H1 (cell line): ENCODE measurements around the gene TRABD2A. TPM values are rescaled to one million over a fixed set of nuclear protein-coding genes. Genes with fewer than 3 reads are reported as not detected.

Experiments used
- CTCF ChIA-PET: fragments of 300-600 bp; sonication (Branson Sonifier 250); formaldehyde crosslinking; loops from one replicate; lab custom pipeline; 2021; ENCODE audit not compliant: partially characterized antibody; lab: Charles Lee
- POLR2A ChIA-PET: fragments of 300-600 bp; sonication (Branson Sonifier 250); formaldehyde crosslinking; loops from one replicate; lab custom pipeline; 2021; ENCODE audit warnings: inconsistent platforms; ENCODE audit not compliant: partially characterized antibody; lab: Charles Lee
- DNase-seq, 2 experiments: peaks; one replicate each; pipeline versions ENCODE4 v3.0.0 to v3.0.0-alpha.2; 2010 to 2022; ENCODE audit warnings: low spot score in 2 of 2, low read depth in 1 of 2, mixed read lengths in 1 of 2
- FAIRE-seq: peaks from 2 replicates; lab custom pipeline; 2011; peaks lifted over from hg19 to GRCh38; lab: Jason Lieb, UNC
- H2AFZ ChIP-seq: 2 replicates; pipeline ENCODE4 v1.8.1; 2012; ENCODE audit warnings: low read length, inconsistent platforms
- H2AK5ac ChIP-seq: 2 replicates; pipeline ENCODE4 v1.6.1; 2013; ENCODE audit warnings: low read depth, low read length
- H2BK120ac ChIP-seq: replicated peaks from 2 replicates; pipeline ENCODE3; 2013; ENCODE audit warnings: low read depth, low read length, inconsistent platforms
- H2BK12ac ChIP-seq: 2 replicates; pipeline ENCODE4 v1.6.1; 2013; ENCODE audit warnings: low read depth, low read length
- H2BK15ac ChIP-seq: 2 replicates; pipeline ENCODE4 v1.6.1; 2013; ENCODE audit warnings: low read length
- H2BK20ac ChIP-seq: 2 replicates; pipeline ENCODE4 v1.6.1; 2013; ENCODE audit warnings: low read length
- H2BK5ac ChIP-seq: 2 replicates; pipeline ENCODE4 v1.6.1; 2013; ENCODE audit warnings: low read depth, low read length
- H3K14ac ChIP-seq: 2 replicates; pipeline ENCODE4 v1.6.1; 2013; ENCODE audit warnings: inconsistent platforms; ENCODE audit not compliant: insufficient read length
- H3K18ac ChIP-seq: 2 replicates; pipeline ENCODE4 v1.6.1; 2013; ENCODE audit warnings: low read length; ENCODE audit errors: extremely low read depth
- H3K23ac ChIP-seq: 2 replicates; pipeline ENCODE4 v1.6.1; 2013; ENCODE audit warnings: inconsistent platforms; ENCODE audit not compliant: insufficient read length
- H3K23me2 ChIP-seq: 2 replicates; pipeline ENCODE4 v1.6.1; 2013; ENCODE audit warnings: low read depth, low read length
- H3K27ac ChIP-seq: 2 replicates; pipeline ENCODE4 v1.6.1; 2011; ENCODE audit warnings: low read depth, low read length, inconsistent platforms
- H3K27me3 ChIP-seq, 4 experiments: replicated peaks in 1 of 4; 1 replicate in 1 of 4; 2 replicates in 3 of 4; pipeline versions ENCODE4 v1.6.1 to v1.8.1; 2011 to 2013; ENCODE audit warnings: low read length in 3 of 4, mild to moderate bottlenecking in 3 of 4, inconsistent platforms in 2 of 4, mixed read lengths in 2 of 4, moderate library complexity in 1 of 4; ENCODE audit not compliant: control insufficient read depth in 3 of 4, insufficient read depth in 3 of 4; ENCODE audit errors: extremely low read depth in 1 of 4
- H3K36me3 ChIP-seq, 4 experiments: 2 replicates each; pipeline versions ENCODE4 v1.6.1 to v1.8.1; 2011 to 2013; ENCODE audit warnings: mild to moderate bottlenecking in 4 of 4, low read length in 3 of 4, moderate library complexity in 2 of 4, control low read depth in 1 of 4, inconsistent platforms in 1 of 4; ENCODE audit not compliant: insufficient read depth in 4 of 4, control insufficient read depth in 2 of 4
- H3K4ac ChIP-seq: replicated peaks from 2 replicates; pipeline ENCODE3; 2013; ENCODE audit warnings: low read length, low read depth, mixed read lengths, inconsistent platforms; ENCODE audit not compliant: insufficient read length
- H3K4me1 ChIP-seq, 4 experiments: replicated peaks in 1 of 4; 1 replicate in 1 of 4; 2 replicates in 3 of 4; pipeline versions ENCODE4 v1.6.1 to v1.8.1; 2011 to 2013; ENCODE audit warnings: low read length in 3 of 4, inconsistent platforms in 2 of 4, mixed read lengths in 1 of 4; ENCODE audit not compliant: insufficient read depth in 4 of 4, control insufficient read depth in 3 of 4
- H3K4me2 ChIP-seq, 2 experiments: 2 replicates each; pipeline versions ENCODE4 v1.6.1 to v1.8.1; 2011 to 2013; ENCODE audit warnings: low read depth in 2 of 2, low read length in 2 of 2, control low read depth in 1 of 2, inconsistent platforms in 1 of 2, mild to moderate bottlenecking in 1 of 2; ENCODE audit not compliant: insufficient read depth in 1 of 2
- H3K4me3 ChIP-seq, 4 experiments: fragments of 200-600, 300-600 bp in 1 of 4; sonication (generic), shearing (Covaris generic), sonication (Bioruptor Twin) in 1 of 4; 2 replicates each; pipeline versions ENCODE4 v1.5.1 to v1.8.1; 2011 to 2016; ENCODE audit warnings: low read length in 4 of 4, low read depth in 3 of 4, control low read depth in 2 of 4, inconsistent platforms in 2 of 4, mild to moderate bottlenecking in 2 of 4, mixed read lengths in 1 of 4, moderate library complexity in 1 of 4; ENCODE audit not compliant: insufficient read depth in 2 of 4; ENCODE audit errors: extremely low read depth in 1 of 4
- H3K56ac ChIP-seq: replicated peaks from 2 replicates; pipeline ENCODE3; 2013; ENCODE audit warnings: low read depth, mild to moderate bottlenecking, mixed read lengths, low read length, inconsistent platforms; ENCODE audit not compliant: insufficient read length
- H3K79me1 ChIP-seq: 2 replicates; pipeline ENCODE4 v1.6.1; 2013; ENCODE audit warnings: low read depth, low read length, control low read depth
- H3K79me2 ChIP-seq, 2 experiments: 2 replicates each; pipeline versions ENCODE4 v1.6.1 to v1.8.1; 2012 to 2013; ENCODE audit warnings: low read length in 2 of 2, mild to moderate bottlenecking in 2 of 2, inconsistent platforms in 1 of 2; ENCODE audit not compliant: insufficient read depth in 2 of 2, control insufficient read depth in 1 of 2
- H3K9ac ChIP-seq, 4 experiments: replicated peaks in 1 of 4; 1 replicate in 1 of 4; 2 replicates in 3 of 4; pipeline versions ENCODE4 v1.6.1 to v1.8.1; 2011 to 2013; ENCODE audit warnings: low read depth in 3 of 4, low read length in 3 of 4, control low read depth in 2 of 4, mild to moderate bottlenecking in 2 of 4, moderate library complexity in 2 of 4, inconsistent platforms in 1 of 4; ENCODE audit errors: extremely low read depth in 1 of 4
- H3K9me3 ChIP-seq, 2 experiments: 2 replicates each; pipeline versions ENCODE4 v1.6.1 to v1.8.1; 2012 to 2013; ENCODE audit warnings: mild to moderate bottlenecking in 2 of 2, moderate library complexity in 2 of 2, control low read depth in 1 of 2, inconsistent platforms in 1 of 2, low read depth in 1 of 2, low read length in 1 of 2, mixed read lengths in 1 of 2; ENCODE audit not compliant: insufficient read depth in 2 of 2
- H4K20me1 ChIP-seq, 2 experiments: replicated peaks in 1 of 2; 2 replicates each; pipeline versions ENCODE3 to v1.8.1; 2011 to 2013; ENCODE audit warnings: inconsistent platforms in 2 of 2, low read length in 2 of 2, mild to moderate bottlenecking in 1 of 2; ENCODE audit not compliant: insufficient read depth in 2 of 2, control insufficient read depth in 1 of 2
- H4K5ac ChIP-seq: 2 replicates; pipeline ENCODE4 v1.6.1; 2013; ENCODE audit warnings: low read length, low read depth, mixed read lengths, inconsistent platforms; ENCODE audit not compliant: insufficient read length
- H4K8ac ChIP-seq: 2 replicates; pipeline ENCODE4 v1.8.0; 2013; ENCODE audit warnings: mild to moderate bottlenecking, moderate library complexity, low read length, inconsistent platforms; ENCODE audit not compliant: insufficient read depth; ENCODE audit errors: extremely low read depth
- H4K91ac ChIP-seq: replicated peaks from 2 replicates; pipeline ENCODE3; 2013; ENCODE audit warnings: low read length, mixed read lengths, inconsistent platforms; ENCODE audit not compliant: insufficient read length
- ATF3 ChIP-seq: IDR thresholded peaks from 2 replicates; pipeline ENCODE4 v1.6.1; 2011; ENCODE audit warnings: low read depth, mild to moderate bottlenecking, low read length; ENCODE audit not compliant: insufficient read depth
- BCL11A ChIP-seq, 2 experiments: IDR thresholded peaks; one replicate each; pipeline ENCODE4 v1.6.1; 2011; ENCODE audit warnings: low read depth in 2 of 2, low read length in 2 of 2, mild to moderate bottlenecking in 2 of 2
- CHD1 ChIP-seq: IDR thresholded peaks from 2 replicates; pipeline ENCODE4 v1.6.1; 2012; ENCODE audit warnings: low read depth, low read length, improper control_type of control experiment
- EGR1 ChIP-seq: IDR thresholded peaks from 2 replicates; pipeline ENCODE4 v1.6.1; 2011; ENCODE audit warnings: low read depth, low read length, borderline replicate concordance
- EP300 ChIP-seq, 2 experiments: IDR thresholded peaks; 1 replicate in 1 of 2; 2 replicates in 1 of 2; pipeline ENCODE4 v1.6.1; 2011 to 2012; ENCODE audit warnings: low read depth in 2 of 2, low read length in 2 of 2, mild to moderate bottlenecking in 2 of 2, borderline replicate concordance in 1 of 2, inconsistent platforms in 1 of 2, moderate library complexity in 1 of 2
- FOSL1 ChIP-seq: IDR thresholded peaks from 2 replicates; pipeline ENCODE4 v1.6.1; 2011; ENCODE audit warnings: mild to moderate bottlenecking, low read depth, low read length, moderate library complexity; ENCODE audit not compliant: insufficient read depth
- HDAC6 ChIP-seq: IDR thresholded peaks from one replicate; pipeline ENCODE4 v1.7.1; 2012; ENCODE audit warnings: low read depth, mild to moderate bottlenecking, inconsistent platforms, low read length, moderate library complexity
- RNF2 ChIP-seq: fragments of 200-900, 300-1000 bp; sonication (generic); IDR thresholded peaks from 2 replicates; pipeline ENCODE4 v1.7.1; 2016; ENCODE audit warnings: borderline replicate concordance, low read depth, mild to moderate bottlenecking, antibody characterized with exemption, low read length; ENCODE audit not compliant: poor library complexity, severe bottlenecking; ENCODE audit errors: missing control alignments
- RXRA ChIP-seq: IDR thresholded peaks from 2 replicates; pipeline ENCODE4 v1.6.1; 2011; ENCODE audit warnings: low read depth, mild to moderate bottlenecking, low read length, moderate library complexity; ENCODE audit not compliant: insufficient read depth
- SIX5 ChIP-seq: IDR thresholded peaks from 2 replicates; pipeline ENCODE4 v1.6.1; 2011; ENCODE audit warnings: mild to moderate bottlenecking, low read depth, low read length
- TEAD4 ChIP-seq: IDR thresholded peaks from 2 replicates; pipeline ENCODE4 v1.6.1; 2012; ENCODE audit warnings: low read depth, low read length, inconsistent platforms, mixed read lengths
- WGBS, 2 experiments: shearing (Covaris generic) in 1 of 2; methylation state at CpG; one replicate each; pipeline versions ENCODE4 v1.1.6 to v1.1.7; 2013 to 2015; ENCODE audit warnings: low lambda C conversion rate in 2 of 2, mixed read lengths in 2 of 2, inconsistent platforms in 1 of 2, low coverage in 1 of 2, missing lambda C conversion rate in 1 of 2; ENCODE audit not compliant: insufficient replicate concordance in 2 of 2, insufficient coverage in 1 of 2, insufficient read length in 1 of 2; ENCODE audit errors: extremely low coverage in 1 of 2, missing lambda C conversion rate in 1 of 2; 5-methylcytosine and 5-hydroxymethylcytosine counted together
- polyA plus RNA-seq, 7 experiments: library from polyadenylated mRNA; depleted of rRNA in 3 of 7; stranded (reverse) in 5 of 7; unstranded in 2 of 7; fragments of >200 nt in 5 of 7; fragments of 200-250 nt in 2 of 7; gene quantifications; 1 replicate in 5 of 7; 2 replicates in 1 of 7; 4 replicates in 1 of 7; pipeline versions ENCODE4 v1.2.1 to v1.2.3, GENCODE V29; 2011 to 2013; ENCODE audit warnings: missing spikeins in 2 of 7, mixed read lengths in 2 of 7
- total RNA-seq: library from RNA; stranded (reverse); fragmentation: NEBNext Ultra II Directional; extraction: Animal tissue kit (Norgen Biotek cat#: 25700); gene quantifications from 2 replicates; pipeline ENCODE4 v1.2.1, GENCODE V29; 2021
- TF ChIP-seq, protein P1 (sequence below): IDR thresholded peaks from 2 replicates; pipeline ENCODE4 v1.6.1; 2012; ENCODE audit warnings: inconsistent platforms

The TRABD2A gene
- total and polyA plus RNA-seq, 2 of the 8 experiments (the other 6 are each of a cell fraction or from before 2014, with no cell fraction given) = 17.3 to 18.6 TPM

DNA sequence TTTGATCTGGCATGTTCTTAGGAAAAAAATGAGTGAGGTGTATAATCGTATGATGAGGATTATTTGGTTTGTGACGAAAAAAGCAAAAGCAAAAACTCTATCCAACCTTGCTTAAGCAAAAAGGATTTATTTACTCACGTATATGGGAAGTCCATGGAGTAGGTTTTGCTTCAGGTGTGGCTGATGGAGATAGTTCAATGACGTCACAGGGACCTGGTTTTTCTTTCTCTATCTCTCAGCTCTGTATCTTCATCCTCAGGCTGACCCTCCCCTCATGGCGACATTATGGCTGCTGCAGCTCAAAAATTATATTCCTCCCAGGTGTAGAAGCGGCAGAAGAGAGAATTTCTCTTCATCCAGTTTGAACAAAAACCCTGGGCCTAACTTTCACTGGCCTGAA, 33.5 kb upstream of the TRABD2A start:
- Histone ChIP-seq H3K4me3 (no peak overlapping the region), H3K9me3 (no peaks in the 10 kb centered on the region; a peak in 1 of 4 replicates), H3K4me1 (no peaks in the 10 kb centered on the region), H3K36me3 (peaks cover 0 to 2% (median 0%) of the 10 kb centered on the region in 4 experiments; a peak in 2 of 8 replicates), H3K79me2 (no peaks in the 10 kb centered on the region), H3K79me1 (no peaks in the 10 kb centered on the region), H3K9ac (no peak overlapping the region), H3K27ac (no peak overlapping the region), H3K56ac (no peak overlapping the region), H2BK20ac (no peak overlapping the region), H2AFZ (no peak overlapping the region), H4K5ac (no peak overlapping the region), H3K4ac (no peak overlapping the region), H2AK5ac (no peak overlapping the region), H2BK12ac (no peak overlapping the region), H3K4me2 (no peak overlapping the region), H3K18ac (no peak overlapping the region), H4K8ac (no peak overlapping the region), H3K27me3 (no peaks in the 10 kb centered on the region; a peak in 1 of 7 replicates), H4K91ac (no peak overlapping the region), H2BK15ac (no peak overlapping the region), H3K23me2 (peaks cover 6% of the 10 kb centered on the region; the same call in 1 of the 2 replicates), H2BK120ac (no peak overlapping the region), H3K23ac (no peak overlapping the region), H2BK5ac (no peak overlapping the region), H3K14ac (no peak overlapping the region), H4K20me1 (peaks cover 0 to 6% of the 10 kb centered on the region in 2 experiments)
- ChIA-PET CTCF (interaction anchor here (2.4 kb wide), 1 partner anchor 12 kb away, joined by 12 read pairs; no protein-coding TSS in a partner anchor), POLR2A (no interaction called here)
- FAIRE-seq = no peak
- 88% methylated on average over 6 of the region's 6 CpGs; no CpG with 5 or more reads in 1 of the 2 experiments for WGBS, 2 experiments
- DNase-seq = no peak
- no peak for TF ChIP-seq EGR1
- no peak for TF ChIP-seq CHD1
- TF ChIP-seq HDAC6 = no peak
- TF ChIP-seq, protein P1, sequence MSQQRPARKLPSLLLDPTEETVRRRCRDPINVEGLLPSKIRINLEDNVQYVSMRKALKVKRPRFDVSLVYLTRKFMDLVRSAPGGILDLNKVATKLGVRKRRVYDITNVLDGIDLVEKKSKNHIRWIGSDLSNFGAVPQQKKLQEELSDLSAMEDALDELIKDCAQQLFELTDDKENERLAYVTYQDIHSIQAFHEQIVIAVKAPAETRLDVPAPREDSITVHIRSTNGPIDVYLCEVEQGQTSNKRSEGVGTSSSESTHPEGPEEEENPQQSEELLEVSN = no peak
- TF ChIP-seq BCL11A (IDR thresholded peaks at IDR 0.05; ENCODE audit: low read depth in 2 of 2, low read length in 2 of 2) = no peak
- no peak for TF ChIP-seq RXRA
- TF ChIP-seq EP300 (IDR thresholded peaks at IDR 0.05; ENCODE audit: borderline replicate concordance in 1 of 2, low read depth in 2 of 2, low read length in 2 of 2) = no peak
- TF ChIP-seq FOSL1 = no peak
- TF ChIP-seq RNF2 = no peak
- TF ChIP-seq ATF3 = no peak
- no peak for TF ChIP-seq SIX5
- no peak for TF ChIP-seq TEAD4
